H4 (cell line): ENCODE results near the gene COG4. TPM values are rescaled to one million over a fixed set of nuclear protein-coding genes. Genes with fewer than 3 reads are reported as not detected.

ENCODE experiments used
- DNase-seq: peaks from one replicate; pipeline ENCODE4 v3.0.0-alpha.2; 2015; ENCODE audit warnings: low spot score
- total RNA-seq: library from RNA; depleted of rRNA; stranded (reverse); fragments of >200 nt; shearing (Covaris generic); gene quantifications from 2 replicates; pipeline ENCODE4 v1.2.3, GENCODE V29; 2014; rRNA removed

The COG4 gene
- total RNA-seq, 1 experiment from 2014 or later: 59.6 TPM

GRCh38 chr16:70434484-70435260 is 88.7 kb downstream of the COG4 start:
- DNase-seq: no peak

DNA sequence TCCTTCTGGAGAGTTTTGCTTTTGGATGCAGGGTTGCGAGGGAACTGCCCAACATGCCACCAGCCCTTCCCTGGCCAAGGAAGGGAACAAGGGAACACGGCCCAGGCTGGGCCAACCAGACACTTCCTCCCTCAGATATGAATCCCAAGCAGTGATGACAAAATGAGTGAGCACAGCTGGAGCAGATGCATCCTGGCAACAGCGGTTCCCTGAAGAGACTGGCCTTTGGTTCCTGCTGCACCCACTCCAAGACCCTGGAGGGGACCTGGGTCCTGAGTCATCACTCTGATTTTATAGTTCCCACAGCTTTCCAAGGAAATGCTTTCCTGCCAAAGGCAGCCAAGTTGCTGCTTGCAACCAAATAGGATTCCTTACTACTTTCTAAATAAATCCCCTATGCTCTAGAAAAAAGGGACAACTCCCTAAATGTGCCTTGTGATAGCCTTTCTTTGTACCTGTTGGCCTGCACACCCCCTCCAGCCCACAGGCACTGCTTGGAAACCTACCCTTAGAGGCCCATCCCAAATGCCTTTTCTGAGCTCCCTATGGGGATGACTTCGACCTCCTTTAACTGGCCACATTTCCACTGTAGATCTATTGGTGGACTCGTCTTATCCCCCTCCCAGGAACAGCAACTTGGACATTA is 89.8 kb downstream of the COG4 start:
- DNase-seq: peak; percentile 68

- DNase-seq: no peak
Measured at GRCh38 chr16:70432723-70433457, 90.5 kb downstream of the COG4 start.

- DNase-seq: no peak
Measured at GRCh38 chr16:70432356-70432722, 91.0 kb downstream of the COG4 start.

DNA sequence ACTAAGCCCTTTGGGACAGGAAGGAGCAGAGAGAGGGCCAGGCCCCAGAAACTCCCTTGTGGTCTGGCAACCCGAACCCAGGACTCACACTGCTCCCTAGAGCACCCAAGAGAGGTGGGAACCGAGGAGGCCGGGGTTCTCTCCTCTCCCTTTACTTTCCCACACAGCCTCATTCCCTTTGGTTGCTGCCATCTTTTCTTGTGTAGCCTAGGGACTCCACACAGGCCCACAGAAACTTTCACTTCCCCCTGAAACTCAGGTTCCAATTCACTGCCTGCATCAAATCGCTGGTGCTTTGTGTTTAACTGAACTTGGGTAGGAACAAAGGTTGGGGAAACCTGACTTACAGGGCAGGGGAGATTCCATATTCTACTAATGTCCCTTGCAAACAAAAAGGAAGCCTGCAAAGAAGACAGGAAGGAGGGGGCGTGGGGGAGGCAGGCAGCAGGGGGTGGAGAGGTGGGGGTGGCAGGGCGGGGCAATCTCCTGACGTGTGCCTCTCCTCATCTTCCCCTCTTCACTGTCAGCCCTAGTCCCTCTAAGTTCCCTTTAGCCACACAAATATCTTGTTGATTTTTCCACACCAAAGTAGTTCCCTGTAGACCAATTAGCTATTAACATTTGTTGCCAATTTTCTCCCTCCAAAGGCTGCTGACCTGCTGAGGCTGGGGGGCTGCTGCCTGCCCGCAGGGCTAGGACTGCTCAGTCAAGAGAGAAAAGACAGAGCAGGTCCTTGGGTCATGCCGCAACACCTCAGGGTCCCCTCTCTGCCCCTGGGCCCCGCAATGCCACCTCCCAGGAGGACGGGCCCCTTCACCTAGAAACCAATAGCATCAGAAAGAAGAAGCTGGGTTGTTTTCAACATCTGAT is 92.5 kb downstream of the COG4 start:
- DNase-seq: no peak

Other genes with a start within 250 kb of the COG4 start
- 70.9 and 77.1 TPM in 2 replicates for gene AARS1, start 234.0 kb downstream of the COG4 start, total RNA-seq
- gene DDX19B, start 224.4 kb downstream of the COG4 start, total RNA-seq: 17.1 and 17.8 TPM in 2 replicates
- gene DDX19A, start 176.7 kb downstream of the COG4 start, total RNA-seq: 31.3 and 31.4 TPM in 2 replicates
- 20.8 and 30.6 TPM in 2 replicates for gene ST3GAL2, start 84.5 kb downstream of the COG4 start, total RNA-seq
- 2.0 and 2.9 TPM in 2 replicates for gene FCSK, start 69.0 kb downstream of the COG4 start, total RNA-seq
- 133 and 180 TPM in 2 replicates for gene SF3B3, start 262 bp upstream of the COG4 start, total RNA-seq
- gene IL34, start 123.0 kb upstream of the COG4 start, total RNA-seq: not detected in 2 replicates
- 8.6 and 13.9 TPM in 2 replicates for gene MTSS2, start 162.5 kb upstream of the COG4 start, total RNA-seq